Stimulated activated CD8-positive, alpha-beta memory T cell treated with anti-CD3 and anti-CD28 coated beads, Interleukin-2, amount 100 ng/mL, for 48 hours (primary cell): Measurements from ENCODE around the gene IL19.

Experiments used
- DNase-seq, 2 donors: peaks; one replicate each; pipeline ENCODE4 v3.0.0-alpha.2; 2020; ENCODE audit warnings: low read depth in 2 of 2

The IL19 gene

GRCh38 chr1:206859082-206859521 lies 88.5 kb downstream of the IL19 start:
- no peak for DNase-seq

- no peak for DNase-seq
Measured at GRCh38 chr1:206860165-206860564, 89.6 kb downstream of the IL19 start.

- DNase-seq = no peak
Measured at GRCh38 chr1:206863266-206863665, 92.7 kb downstream of the IL19 start.

- DNase-seq = peak; percentile 85 to 86
Measured at GRCh38 chr1:206864939-206865671, 94.5 kb downstream of the IL19 start, which contains the start of gene IL20. TSS of gene IL20 (plus strand) at chr1:206865623. CDS start at chr1:206865853, 230 bp downstream.

- DNase-seq = no peak
Measured at GRCh38 chr1:206866062-206866461, 95.5 kb downstream of the IL19 start.

GRCh38 chr1:206867239-206867638 lies 96.7 kb downstream of the IL19 start:
- no peak for DNase-seq

- no peak for DNase-seq
Measured at GRCh38 chr1:206867716-206868115, 97.1 kb downstream of the IL19 start.

- no peak for DNase-seq
Measured at GRCh38 chr1:206868264-206868663, 97.7 kb downstream of the IL19 start.

GRCh38 chr1:206872139-206872538 lies 101.6 kb downstream of the IL19 start:
- no peak for DNase-seq

- DNase-seq = no peak
Measured at GRCh38 chr1:206873603-206874188, 103.1 kb downstream of the IL19 start.

- DNase-seq = no peak
Measured at GRCh38 chr1:206875752-206876377, 105.3 kb downstream of the IL19 start.

- no peak for DNase-seq
Measured at GRCh38 chr1:206878456-206878855, 107.9 kb downstream of the IL19 start.

GRCh38 chr1:206880314-206880713 lies 109.7 kb downstream of the IL19 start:
- no peak for DNase-seq

- DNase-seq = no peak
Measured at GRCh38 chr1:206882555-206882954, 112.0 kb downstream of the IL19 start.

GRCh38 chr1:206883160-206883559 lies 112.6 kb downstream of the IL19 start:
- no peak for DNase-seq

GRCh38 chr1:206883876-206884275 lies 113.3 kb downstream of the IL19 start:
- no peak for DNase-seq

- no peak for DNase-seq
Measured at GRCh38 chr1:206885341-206886060, 114.9 kb downstream of the IL19 start.

GRCh38 chr1:206886831-206887230 lies 116.3 kb downstream of the IL19 start:
- no peak for DNase-seq

GRCh38 chr1:206887701-206888100 lies 117.1 kb downstream of the IL19 start:
- no peak for DNase-seq

GRCh38 chr1:206890125-206891060 lies 119.8 kb downstream of the IL19 start:
- DNase-seq = no peak

GRCh38 chr1:206891412-206891811 lies 120.8 kb downstream of the IL19 start:
- DNase-seq = no peak
